Stimulated activated CD8-positive, alpha-beta memory T cell treated with anti-CD3 and anti-CD28 coated beads, Interleukin-4, amount 100 ng/mL, for 48 hours (primary cell): ENCODE measurements around the gene MTF1.

ENCODE experiments used
- DNase-seq: peaks from one replicate; pipeline ENCODE4 v3.0.0-alpha.2; 2020

MTF1 gene

DNA sequence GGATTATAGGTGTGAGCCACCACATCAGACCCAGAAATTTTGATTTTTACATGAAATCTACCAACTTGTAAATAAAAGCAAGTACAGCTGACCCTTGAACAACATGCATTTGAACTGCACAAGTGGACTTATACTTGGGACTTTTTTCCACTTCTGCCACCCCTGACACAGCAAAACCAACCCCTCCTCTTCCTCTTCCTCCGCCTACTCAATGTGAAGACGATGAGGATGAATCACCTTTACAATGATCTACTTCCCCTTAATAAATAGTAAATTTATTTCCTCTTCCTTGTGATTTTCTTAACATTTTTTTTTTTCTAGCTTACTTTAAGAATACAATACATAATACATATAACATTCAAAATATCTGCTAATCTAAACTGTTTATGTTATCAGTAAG is 33.9 kb downstream of the MTF1 start:
- no peak for DNase-seq

DNA sequence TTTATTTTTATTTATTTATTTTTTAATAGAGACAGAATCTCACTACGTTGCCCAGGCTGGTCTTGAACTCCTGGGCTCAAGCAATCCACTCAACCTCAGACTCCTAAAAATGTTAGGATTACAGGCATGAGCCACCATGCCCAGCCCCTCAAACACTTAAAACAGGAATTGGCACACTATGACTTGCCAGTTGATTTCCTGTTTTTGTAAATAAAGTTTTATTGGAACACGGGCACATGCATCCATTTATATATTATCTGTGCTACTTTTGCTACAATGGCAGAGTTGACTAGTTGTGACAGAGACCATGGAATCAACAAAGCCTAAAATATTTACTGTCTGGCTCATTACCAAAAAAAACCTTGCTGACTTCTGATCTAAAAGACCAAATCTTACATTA is 35.4 kb downstream of the MTF1 start:
- DNase-seq: no peak

DNA sequence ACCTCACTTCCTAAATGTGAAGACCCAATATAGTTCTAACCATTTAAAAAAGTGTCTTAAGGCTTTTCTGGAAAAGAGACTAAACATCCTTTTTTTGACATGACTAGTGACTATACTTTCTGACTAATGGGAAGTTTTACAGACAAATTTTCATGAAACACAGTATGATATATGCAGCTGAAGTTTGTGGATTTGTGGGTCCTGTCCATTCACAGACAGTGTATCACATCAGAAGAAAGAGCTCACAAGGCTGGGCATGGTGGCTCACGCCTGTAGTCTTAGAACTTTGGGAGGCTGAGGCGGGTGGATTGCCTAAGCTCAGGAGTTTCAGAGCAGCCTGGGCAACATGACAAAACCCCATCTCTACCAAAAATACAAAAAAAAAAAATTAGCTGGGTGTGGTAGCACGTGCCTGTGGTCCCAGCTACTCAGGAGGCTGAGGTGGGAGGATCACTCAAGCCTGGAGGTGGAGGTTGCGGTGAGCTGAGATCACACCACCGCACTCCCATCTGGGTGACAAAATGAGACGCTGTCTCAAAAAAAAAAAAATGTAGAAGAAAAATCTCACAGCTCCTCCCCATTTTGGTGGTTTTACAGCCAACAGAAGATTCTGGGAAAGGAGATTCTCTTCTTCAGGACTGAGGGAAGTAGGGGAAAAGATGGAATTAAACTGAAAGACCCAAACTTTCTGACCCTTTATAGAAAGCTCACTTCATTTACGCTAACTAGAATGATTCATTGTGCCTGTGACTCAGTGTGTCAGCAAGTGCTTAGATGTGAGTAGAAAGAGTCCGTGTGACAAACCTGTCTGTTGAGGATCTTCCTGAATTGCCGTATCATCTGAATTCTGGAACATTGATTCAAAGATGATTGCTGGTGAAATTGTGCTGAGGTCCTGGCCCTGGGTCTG is 36.2 kb downstream of the MTF1 start:
- DNase-seq: no peak

- DNase-seq: no peak
These were observed 37.9 kb downstream of the MTF1 start for GRCh38 chr1:37821481-37821880.

GRCh38 chr1:37817481-37817880 is 41.9 kb downstream of the MTF1 start:
- no peak for DNase-seq

GRCh38 chr1:37814252-37814651 is 45.1 kb downstream of the MTF1 start:
- DNase-seq: no peak

- no peak for DNase-seq
These were observed 45.8 kb downstream of the MTF1 start for GRCh38 chr1:37813529-37814145.

DNA sequence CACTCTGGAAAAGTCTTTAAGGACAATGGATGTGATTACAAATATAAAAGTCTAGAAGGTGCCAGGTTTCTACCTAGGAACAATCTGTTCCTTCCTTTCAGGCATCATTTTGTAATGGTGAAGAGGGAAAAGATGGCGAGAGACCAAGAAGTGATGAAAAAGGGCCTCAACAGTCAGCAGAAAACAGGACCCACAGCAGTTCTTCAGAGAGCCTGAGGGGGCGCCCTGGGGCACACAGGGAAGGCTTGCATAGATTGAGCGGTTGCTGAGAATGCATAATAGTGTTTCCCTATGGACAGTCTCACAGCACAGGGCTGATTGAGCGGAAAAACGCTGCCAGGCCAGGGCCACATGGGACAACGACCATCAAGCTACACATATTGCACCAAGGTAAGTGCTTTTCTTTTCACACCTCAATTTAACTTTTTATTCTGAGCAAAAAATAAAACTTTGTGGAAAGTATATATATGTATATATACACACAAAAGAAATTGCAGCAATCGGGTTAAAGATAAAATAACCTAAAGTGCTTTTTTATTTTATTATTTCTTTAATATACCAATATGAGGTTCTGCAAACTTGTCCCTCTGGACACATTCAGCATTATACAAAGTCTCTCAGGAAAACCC is 48.3 kb downstream of the MTF1 start:
- DNase-seq: peak; percentile 78

DNA sequence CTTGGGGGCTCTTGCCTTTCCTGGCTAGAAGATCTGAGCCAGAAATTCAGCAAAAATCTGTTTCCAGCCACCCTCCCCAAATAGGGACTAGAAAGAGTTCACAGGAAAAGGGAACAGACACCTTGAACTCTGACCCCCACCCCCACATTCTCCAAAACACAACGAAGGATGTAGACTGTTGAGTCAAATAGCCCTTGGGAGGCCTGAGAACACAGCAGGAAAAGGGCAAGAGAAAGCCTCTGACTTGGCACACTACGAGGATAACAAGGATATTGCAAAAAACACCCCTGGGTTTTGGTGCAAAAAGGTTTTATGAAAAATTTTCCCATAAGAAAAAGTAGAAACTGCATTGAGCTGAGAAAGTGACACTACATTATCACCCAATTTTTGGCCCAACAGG is 49.5 kb downstream of the MTF1 start:
- DNase-seq: no peak

GRCh38 chr1:37808369-37809319 is 50.7 kb downstream of the MTF1 start:
- DNase-seq: no peak

- DNase-seq: peak; percentile 97
These were observed 51.6 kb downstream of the MTF1 start, which contains the start of the genes C1orf122 and YRDC for GRCh38 chr1:37807555-37808368. Gene C1orf122 (plus strand): TSS chr1:37807790. CDS start chr1:37808405, 615 bp downstream. Gene YRDC (minus strand): TSS chr1:37808208. CDS start chr1:37808180, 28 bp downstream.

DNA sequence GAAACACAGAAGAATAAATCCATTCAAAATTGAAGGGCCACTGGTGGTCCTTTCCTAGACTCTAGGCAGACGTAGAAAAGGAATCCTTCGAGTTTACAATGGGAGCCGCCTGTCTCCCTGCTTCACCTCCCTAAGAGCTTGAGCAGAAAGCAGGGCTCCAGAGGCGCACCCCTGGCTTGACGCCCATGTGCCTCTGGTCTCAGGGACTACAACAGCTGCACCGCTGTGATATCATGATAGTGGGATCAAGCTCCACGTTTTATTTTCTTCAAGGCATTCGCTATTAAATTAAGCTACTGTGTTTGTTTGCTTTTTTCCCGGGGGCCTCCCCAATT is 52.2 kb downstream of the MTF1 start:
- no peak for DNase-seq

DNA sequence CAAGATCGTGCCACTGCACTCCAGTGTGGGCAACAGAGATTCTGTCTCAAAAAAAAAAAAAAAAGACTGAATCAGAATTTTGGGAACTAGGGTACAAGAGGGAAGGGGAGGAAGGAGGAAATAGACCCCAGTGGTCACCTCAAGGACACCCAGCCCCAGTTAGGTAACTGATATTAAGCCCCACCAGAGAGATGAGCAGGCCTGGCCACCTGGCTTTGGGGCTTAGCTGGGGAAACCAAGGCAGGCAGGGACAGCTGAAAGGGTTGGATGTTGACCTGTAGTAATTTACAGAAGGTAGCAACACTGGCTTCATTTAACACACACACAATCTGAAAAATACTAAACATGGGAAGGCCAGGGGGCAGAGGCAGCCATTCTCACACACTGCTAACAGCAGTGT is 57.0 kb downstream of the MTF1 start:
- no peak for DNase-seq

GRCh38 chr1:37797750-37798345 is 61.5 kb downstream of the MTF1 start:
- DNase-seq: no peak

DNA sequence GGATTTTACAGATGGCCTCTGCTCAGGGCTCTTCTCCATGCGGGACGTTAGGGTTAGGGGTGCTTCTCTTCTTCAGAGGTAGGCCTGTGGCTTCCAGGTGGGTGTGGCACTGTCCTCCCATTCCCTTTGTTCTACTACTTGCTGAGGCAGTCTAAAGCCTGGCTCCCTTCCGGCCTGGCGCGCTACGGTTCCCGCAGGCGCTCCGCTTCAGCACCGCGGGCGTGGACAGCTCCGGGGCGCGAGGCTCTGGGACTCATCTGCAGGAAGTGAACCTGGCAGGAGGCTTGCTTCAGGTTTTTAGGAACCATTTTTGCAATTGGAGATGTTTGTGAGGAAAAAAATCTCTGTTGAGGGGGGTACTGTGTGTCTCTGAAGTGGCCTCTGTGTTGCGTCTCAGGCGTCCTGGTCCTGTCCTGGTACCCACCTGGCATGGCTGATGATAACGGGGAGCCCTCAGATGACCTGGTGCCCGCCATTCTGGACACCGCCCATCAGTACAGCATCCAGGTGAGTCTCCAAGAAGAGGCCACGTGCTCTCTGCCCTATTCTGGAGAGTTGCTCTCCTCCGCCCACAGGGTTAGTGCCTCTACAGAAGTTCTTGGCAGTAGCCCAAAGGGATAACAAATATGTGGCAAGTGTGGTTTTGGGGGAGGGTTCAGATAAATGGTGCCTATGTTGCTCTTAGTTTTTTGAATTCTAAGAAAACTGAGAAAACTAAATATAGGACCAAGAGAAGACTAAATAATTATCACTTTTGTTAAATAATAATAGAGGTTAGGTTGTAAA is 63.9 kb downstream of the MTF1 start:
- peak; percentile 71 for DNase-seq

GRCh38 chr1:37794372-37795339 is 64.7 kb downstream of the MTF1 start:
- no peak for DNase-seq

DNA sequence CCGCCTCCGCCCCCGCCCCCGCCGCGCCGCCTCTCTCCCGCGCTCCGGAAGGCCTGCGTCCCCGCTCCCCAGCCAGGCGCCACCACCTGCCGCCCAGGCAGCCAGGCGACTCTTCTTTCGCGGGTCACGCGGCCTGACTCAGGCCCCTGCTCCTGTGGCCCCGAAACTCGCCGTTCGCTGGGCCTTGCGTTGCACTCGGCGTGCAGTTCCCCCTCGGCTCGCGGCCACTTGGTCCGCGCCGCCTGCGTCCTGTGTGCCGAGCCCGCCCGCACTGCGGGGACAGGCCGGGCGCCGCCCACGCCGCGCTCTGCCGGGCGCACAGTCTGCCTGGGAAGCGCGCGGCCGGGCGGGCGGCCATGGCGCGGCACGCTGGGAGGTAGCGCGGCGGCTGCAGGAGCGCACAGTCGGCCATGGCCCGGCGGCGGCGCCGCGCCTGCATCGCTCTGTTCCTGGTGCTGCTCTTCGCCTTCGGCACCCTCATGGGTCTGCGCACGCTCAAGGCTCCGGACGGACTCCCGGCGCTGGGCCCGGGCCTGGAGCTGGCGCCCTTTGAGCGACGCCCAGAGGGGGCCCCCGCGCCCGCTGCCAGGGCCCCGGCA is 65.5 kb downstream of the MTF1 start, which contains the start of gene MANEAL:
Gene MANEAL, plus strand, starts transcription at position 75 of the 599 bp plus-strand sequence. Its CDS starts 336 bp downstream, at position 411.
- peak; percentile 54 for DNase-seq

DNA sequence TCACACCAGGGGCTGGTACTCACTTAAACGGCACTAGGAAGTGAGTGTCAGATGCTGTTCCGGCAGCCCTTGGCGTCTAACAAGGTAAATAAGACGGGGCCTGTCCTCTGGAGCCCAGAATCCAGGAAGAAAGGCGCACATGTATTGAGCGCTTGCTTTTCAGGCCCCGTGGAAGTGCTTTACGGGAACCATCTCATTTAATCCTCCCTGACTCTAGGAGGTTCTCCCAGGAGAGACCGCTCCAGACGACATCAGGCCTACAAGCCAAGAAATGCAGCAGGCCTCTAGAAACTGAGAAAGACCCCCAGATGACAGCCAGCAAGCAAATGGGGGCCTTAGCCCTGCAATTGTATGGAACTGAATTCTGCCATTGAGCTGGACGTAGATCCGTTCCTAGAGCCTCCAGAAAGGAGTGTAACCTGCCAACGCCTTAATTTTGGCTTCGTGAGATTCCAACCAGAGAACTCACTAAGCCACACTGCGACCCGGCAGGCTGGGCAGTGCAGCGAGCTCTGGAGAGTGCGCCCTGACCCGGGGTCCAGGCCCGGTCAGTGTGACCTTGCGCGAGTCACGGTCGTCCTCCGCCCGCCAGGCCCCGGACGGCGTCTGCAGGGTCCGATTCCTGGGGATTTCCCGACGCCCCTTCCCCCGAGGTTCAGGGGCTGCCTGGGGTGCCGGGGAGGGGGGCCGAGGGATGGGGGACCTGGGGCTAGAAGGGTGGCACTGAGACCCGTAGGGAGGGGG is 66.3 kb downstream of the MTF1 start:
- no peak for DNase-seq
